Keratinocyte (primary cell): Measurements from ENCODE around the gene PIK3C3. TPM values are rescaled to one million over a fixed set of nuclear protein-coding genes. Genes with fewer than 3 reads are reported as not detected.
A peak's percentile ranks its signal among the peaks of the same experiment; 100 is the strongest.

Source experiments
- DNase-seq: peaks from one replicate; pipeline ENCODE4 v3.0.0-alpha.2; 2011; ENCODE audit warnings: low read depth, missing footprints, low spot score
- FAIRE-seq: peaks from 2 replicates; lab custom pipeline; 2011; peaks lifted over from hg19 to GRCh38; lab: Jason Lieb, UNC
- H2AFZ ChIP-seq: 2 replicates; pipeline ENCODE4 v1.6.0; 2012; ENCODE audit warnings: low read length, control low read depth, inconsistent platforms; ENCODE audit not compliant: control insufficient read depth
- H3K27ac ChIP-seq: 2 replicates; pipeline ENCODE4 v1.5.1; 2011; ENCODE audit warnings: low read length; ENCODE audit not compliant: control insufficient read depth, insufficient read depth
- H3K27me3 ChIP-seq: 3 replicates; pipeline ENCODE4 v1.6.0; 2011; ENCODE audit warnings: low read length; ENCODE audit not compliant: control insufficient read depth, insufficient read depth; ENCODE audit errors: extremely low read depth
- H3K36me3 ChIP-seq, 2 experiments: 2 replicates in 1 of 2; 3 replicates in 1 of 2; pipeline ENCODE4 v1.5.1; 2011; ENCODE audit warnings: low read length in 2 of 2, mild to moderate bottlenecking in 1 of 2; ENCODE audit not compliant: control insufficient read depth in 2 of 2, insufficient read depth in 2 of 2; ENCODE audit errors: extremely low read depth in 1 of 2
- H3K4me1 ChIP-seq: 3 replicates; pipeline ENCODE4 v1.5.1; 2011; ENCODE audit warnings: low read length; ENCODE audit not compliant: control insufficient read depth, insufficient read depth; ENCODE audit errors: extremely low read depth
- H3K4me2 ChIP-seq: 3 replicates; pipeline ENCODE4 v1.6.0; 2011; ENCODE audit warnings: low read depth, low read length; ENCODE audit not compliant: control insufficient read depth, insufficient read depth; ENCODE audit errors: extremely low read depth
- H3K4me3 ChIP-seq, 3 experiments: fragments of 200-600 bp in 1 of 3; sonication (generic) in 1 of 3; 2 replicates in 2 of 3; 3 replicates in 1 of 3; pipeline ENCODE4 v1.5.1; 2011 to 2016; ENCODE audit warnings: low read length in 3 of 3, mild to moderate bottlenecking in 3 of 3, control low read depth in 2 of 3, inconsistent platforms in 1 of 3, low read depth in 1 of 3, mixed read lengths in 1 of 3, mixed run types in 1 of 3, moderate library complexity in 1 of 3; ENCODE audit not compliant: control insufficient read depth in 2 of 3, insufficient read depth in 2 of 3; ENCODE audit errors: extremely low read depth in 1 of 3
- H3K79me2 ChIP-seq: 2 replicates; pipeline ENCODE4 v1.6.0; 2012; ENCODE audit warnings: low read length; ENCODE audit not compliant: control insufficient read depth, insufficient read depth
- H3K9ac ChIP-seq: 3 replicates; pipeline ENCODE4 v1.6.0; 2011; ENCODE audit warnings: low read length; ENCODE audit not compliant: control insufficient read depth, insufficient read depth; ENCODE audit errors: extremely low read depth
- H3K9me1 ChIP-seq: 3 replicates; pipeline ENCODE4 v1.6.0; 2011; ENCODE audit warnings: low read length; ENCODE audit not compliant: control insufficient read depth, insufficient read depth; ENCODE audit errors: extremely low read depth
- H3K9me3 ChIP-seq: 2 replicates; pipeline ENCODE4 v1.5.1; 2012; ENCODE audit warnings: low read depth, low read length; ENCODE audit not compliant: control insufficient read depth
- H4K20me1 ChIP-seq: 3 replicates; pipeline ENCODE4 v1.6.0; 2011; ENCODE audit warnings: low read length; ENCODE audit not compliant: control insufficient read depth, insufficient read depth; ENCODE audit errors: extremely low read depth
- CTCF ChIP-seq, 3 experiments: IDR thresholded peaks in 1 of 3; conservative IDR thresholded peaks in 1 of 3; optimal IDR thresholded peaks in 1 of 3; 2 replicates in 2 of 3; 3 replicates in 1 of 3; pipeline versions ENCODE3 to v1.5.1; 2011; ENCODE audit warnings: low read length in 3 of 3, mild to moderate bottlenecking in 3 of 3, moderate library complexity in 2 of 3, control low read depth in 1 of 3, inconsistent platforms in 1 of 3; ENCODE audit not compliant: insufficient read depth in 2 of 3; ENCODE audit errors: extremely low read depth in 1 of 3
- EZH2 ChIP-seq: IDR thresholded peaks from one replicate; pipeline ENCODE4 v1.6.1; 2012; ENCODE audit warnings: inconsistent platforms, mild to moderate bottlenecking, low read length, moderate library complexity
- dilution Hi-C: fragments of 300-500 bp; cut with MboI; formaldehyde crosslinking; loops from one replicate; pipeline ENCODE4 v1.7.0; 2020; ENCODE audit warnings: low sequenced_read_pairs; ENCODE audit not compliant: extremely low pct_ligation_motif_present
- polyA plus RNA-seq, 5 experiments: library from polyadenylated mRNA; depleted of rRNA in 3 of 5; stranded (reverse) in 3 of 5; stranded (forward) in 1 of 5; unstranded in 1 of 5; fragments of >200 nt; gene quantifications; 1 replicate in 1 of 5; 2 replicates in 3 of 5; 3 replicates in 1 of 5; pipeline versions ENCODE4 v1.2.1 to v1.2.3, GENCODE V29; 2011 to 2012; ENCODE audit warnings: missing spikeins in 2 of 5, low read depth in 1 of 5, low replicate concordance in 1 of 5

The PIK3C3 gene
- polyA plus RNA-seq, 1 donor (not counting 4 experiments of a cell fraction or from before 2014, with no cell fraction given) = 65.0 TPM

- no peak overlapping the region for H3K27ac ChIP-seq
- H3K79me2 ChIP-seq = peaks cover 30% of the 10 kb centered on the region
- no peaks in the 10 kb centered on the region for H4K20me1 ChIP-seq
- no peaks in the 10 kb centered on the region for H3K4me1 ChIP-seq
- no peaks in the 10 kb centered on the region for H3K9me1 ChIP-seq
- H3K4me3 ChIP-seq = no peak overlapping the region
- H3K4me2 ChIP-seq = no peak overlapping the region
- dilution Hi-C loops = no loop called here
- peak; percentile 43 for FAIRE-seq
- peaks cover 9 to 14% of the 10 kb centered on the region in 2 experiments for H3K36me3 ChIP-seq
- TF ChIP-seq CTCF (optimal IDR thresholded peaks at IDR 0.05 in 1 of 3, IDR thresholded peaks at IDR 0.05 in 1 of 3, conservative IDR thresholded peaks at IDR 0.05 in 1 of 3; ENCODE audit: extremely low read depth in 1 of 3, insufficient read depth in 2 of 3, low read length in 3 of 3) = no peak
- TF ChIP-seq EZH2 = no peak
- H2AFZ ChIP-seq = no peak overlapping the region
- DNase-seq = no peak
- H3K9me3 ChIP-seq = no peaks in the 10 kb centered on the region
- H3K9ac ChIP-seq = no peak overlapping the region
- H3K27me3 ChIP-seq = no peaks in the 10 kb centered on the region
These were observed 10.7 kb downstream of the PIK3C3 start for GRCh38 chr18:41965634-41966255.

GRCh38 chr18:41966943-41967342, 11.9 kb downstream of the PIK3C3 start:
- Histone ChIP-seq H2AFZ (no peak overlapping the region), H3K9me1 (no peaks in the 10 kb centered on the region), H3K4me3 (no peak overlapping the region), H3K27ac (no peak overlapping the region), H3K4me2 (no peak overlapping the region), H3K79me2 (peaks cover 25% of the 10 kb centered on the region), H3K27me3 (no peaks in the 10 kb centered on the region), H3K4me1 (no peaks in the 10 kb centered on the region), H3K9ac (no peak overlapping the region), H3K9me3 (no peaks in the 10 kb centered on the region), H4K20me1 (no peaks in the 10 kb centered on the region), H3K36me3 (peaks cover 9 to 14% of the 10 kb centered on the region in 2 experiments)
- dilution Hi-C loops = no loop called here
- no peak for DNase-seq
- no peak for FAIRE-seq
- no peak for TF ChIP-seq CTCF (optimal IDR thresholded peaks at IDR 0.05 in 1 of 3, IDR thresholded peaks at IDR 0.05 in 1 of 3, conservative IDR thresholded peaks at IDR 0.05 in 1 of 3; ENCODE audit: extremely low read depth in 1 of 3, insufficient read depth in 2 of 3, low read length in 3 of 3)
- no peak for TF ChIP-seq EZH2
